WTC11 (cell line): ENCODE measurements around the gene NR2F1. TPM values are rescaled to one million over a fixed set of nuclear protein-coding genes. Genes with fewer than 3 reads are reported as not detected.

Experiments
- ATAC-seq: fragments of 200-7000 bp; cut with Tn5 transposase; 2 replicates; pipeline ENCODE4 v1.10.0; 2021; ENCODE audit warnings: mild to moderate bottlenecking, moderate library complexity
- CTCF ChIA-PET: fragments of 300-600 bp; sonication (Branson Sonifier 250); formaldehyde crosslinking; loops from one replicate; lab custom pipeline; 2021; ENCODE audit warnings: antibody characterized with exemption; lab: Charles Lee
- POLR2A ChIA-PET: fragments of 350-600 bp; sonication (Branson Sonifier 250); formaldehyde crosslinking; loops from one replicate; lab custom pipeline; 2021; ENCODE audit warnings: antibody characterized with exemption; lab: Charles Lee
- DNase-seq: peaks from one replicate; pipeline ENCODE4 v3.0.0; 2021; ENCODE audit warnings: low spot score
- H3K27ac Mint-ChIP-seq: 2 replicates; pipeline ENCODE4 v1.8.0; 2021; ENCODE audit warnings: mixed read lengths
- H3K27me3 Mint-ChIP-seq: 2 replicates; pipeline ENCODE4 v1.8.0; 2021; ENCODE audit warnings: low read depth, mild to moderate bottlenecking, moderate library complexity, mixed read lengths
- H3K36me3 Mint-ChIP-seq: 2 replicates; pipeline ENCODE4 v1.8.0; 2021; ENCODE audit warnings: mixed read lengths
- H3K4me1 Mint-ChIP-seq: 2 replicates; pipeline ENCODE4 v1.8.0; 2022; ENCODE audit warnings: mixed read lengths
- H3K4me3 Mint-ChIP-seq: 2 replicates; pipeline ENCODE4 v1.8.0; 2021; ENCODE audit warnings: mild to moderate bottlenecking, moderate library complexity, mixed read lengths
- H3K9me3 Mint-ChIP-seq: 2 replicates; pipeline ENCODE4 v1.8.0; 2021; ENCODE audit warnings: mixed read lengths
- ARID4B ChIP-seq: sonication (generic); formaldehyde crosslinking; IDR thresholded peaks from 2 replicates; pipeline ENCODE4 v1.8.0; 2023; ENCODE audit warnings: missing genetic modification reagents, mild to moderate bottlenecking, borderline replicate concordance
- CDX4 ChIP-seq: fragments of 250-450 bp; sonication (Bioruptor Pico); IDR thresholded peaks from 2 replicates; pipeline ENCODE4 v1.9.0; 2021; ENCODE audit warnings: moderate library complexity, mild to moderate bottlenecking, inconsistent platforms, borderline replicate concordance
- CTCF ChIP-seq: fragments of 200-600 bp; IDR thresholded peaks from 2 replicates; pipeline ENCODE4 v1.8.0; 2022; ENCODE audit warnings: antibody characterized with exemption
- E2F5 ChIP-seq: sonication (generic); formaldehyde crosslinking; IDR thresholded peaks from 2 replicates; pipeline ENCODE4 v1.8.1; 2022; ENCODE audit warnings: mild to moderate bottlenecking, moderate library complexity, missing genetic modification reagents
- ETV6 ChIP-seq: sonication (generic); formaldehyde crosslinking; IDR thresholded peaks from 2 replicates; pipeline ENCODE4 v1.8.1; 2022; ENCODE audit warnings: mild to moderate bottlenecking, missing genetic modification reagents
- FOXJ3 ChIP-seq: sonication (generic); formaldehyde crosslinking; IDR thresholded peaks from 2 replicates; pipeline ENCODE4 v1.9.0; 2021; ENCODE audit warnings: missing genetic modification reagents, mild to moderate bottlenecking, borderline replicate concordance
- GABPB1 ChIP-seq: sonication (generic); formaldehyde crosslinking; IDR thresholded peaks from 2 replicates; pipeline ENCODE4 v1.8.1; 2023; ENCODE audit warnings: mild to moderate bottlenecking, missing genetic modification reagents
- IRF2 ChIP-seq: sonication (generic); formaldehyde crosslinking; IDR thresholded peaks from 2 replicates; pipeline ENCODE4 v1.8.0; 2022; ENCODE audit warnings: low read depth, missing genetic modification reagents, borderline replicate concordance
- JUN ChIP-seq: sonication (generic); formaldehyde crosslinking; IDR thresholded peaks from 2 replicates; pipeline ENCODE4 v1.8.0; 2023; ENCODE audit warnings: mild to moderate bottlenecking, missing genetic modification reagents
- KAT7 ChIP-seq: sonication (generic); formaldehyde crosslinking; IDR thresholded peaks from 2 replicates; pipeline ENCODE4 v1.8.1; 2023; ENCODE audit warnings: missing genetic modification reagents, mild to moderate bottlenecking, borderline replicate concordance
- NFATC4 ChIP-seq: fragments of 250-450 bp; sonication (Bioruptor Pico); IDR thresholded peaks from 2 replicates; pipeline ENCODE4 v1.9.0; 2021; ENCODE audit warnings: mild to moderate bottlenecking
- NFYB ChIP-seq: sonication (generic); formaldehyde crosslinking; conservative IDR thresholded peaks from 2 replicates; pipeline ENCODE4 v1.8.0; 2022; ENCODE audit warnings: low read depth, missing genetic modification reagents
- NR1H2 ChIP-seq: sonication (generic); formaldehyde crosslinking; IDR thresholded peaks from 2 replicates; pipeline ENCODE4 v1.9.0; 2021; ENCODE audit warnings: mild to moderate bottlenecking, moderate library complexity, missing genetic modification reagents
- SMAD3 ChIP-seq: sonication (generic); formaldehyde crosslinking; IDR thresholded peaks from 2 replicates; pipeline ENCODE4 v1.8.0; 2022; ENCODE audit warnings: missing genetic modification reagents, mild to moderate bottlenecking, borderline replicate concordance
- SMAD4 ChIP-seq: sonication (generic); formaldehyde crosslinking; IDR thresholded peaks from 2 replicates; pipeline ENCODE4 v1.8.0; 2022; ENCODE audit warnings: mild to moderate bottlenecking, missing genetic modification reagents
- TEAD4 ChIP-seq: sonication (generic); formaldehyde crosslinking; IDR thresholded peaks from 2 replicates; pipeline ENCODE4 v1.8.0; 2022; ENCODE audit warnings: mild to moderate bottlenecking, missing genetic modification reagents
- ZBTB43 ChIP-seq: sonication (generic); formaldehyde crosslinking; IDR thresholded peaks from 2 replicates; pipeline ENCODE4 v1.8.1; 2023; ENCODE audit warnings: mild to moderate bottlenecking, missing genetic modification reagents
- ZNF121 ChIP-seq: sonication (generic); formaldehyde crosslinking; IDR thresholded peaks from 2 replicates; pipeline ENCODE4 v1.8.0; 2023; ENCODE audit warnings: missing genetic modification reagents
- ZNF219 ChIP-seq: sonication (generic); formaldehyde crosslinking; IDR thresholded peaks from 2 replicates; pipeline ENCODE4 v1.8.0; 2023; ENCODE audit warnings: missing genetic modification reagents, mild to moderate bottlenecking, borderline replicate concordance
- ZNF416 ChIP-seq: fragments of 250-450 bp; sonication (Bioruptor Pico); IDR thresholded peaks from 2 replicates; pipeline ENCODE4 v1.9.0; 2021; ENCODE audit warnings: mild to moderate bottlenecking, inconsistent platforms
- ZNF671 ChIP-seq: fragments of 250-450 bp; sonication (Bioruptor Pico); IDR thresholded peaks from 2 replicates; pipeline ENCODE4 v1.8.0; 2021; ENCODE audit warnings: mild to moderate bottlenecking
- ZSCAN18 ChIP-seq: fragments of 250-450 bp; sonication (Bioruptor Pico); IDR thresholded peaks from 2 replicates; pipeline ENCODE4 v2.1.2; 2022; ENCODE audit warnings: mild to moderate bottlenecking, moderate library complexity
- total RNA-seq: library from RNA; stranded (reverse); gene quantifications from 3 replicates; pipeline ENCODE4 v1.2.3, GENCODE V29; 2021

The NR2F1 gene
- total RNA-seq, 1 experiment from 2014 or later: 0.31 TPM

GRCh38 chr5:93594591-93595419 is 11.8 kb downstream of the NR2F1 start:
- ChIA-PET CTCF (interaction anchor here (1.1 to 5.6 kb wide), 4 partner anchors 8 to 206 kb away, joined by 3 to 39 read pairs (median 4); no protein-coding TSS in a partner anchor), POLR2A (no interaction called here)
- DNase-seq (peak; percentile 54), ATAC-seq (peak; percentile 20)
- TF ChIP-seq IRF2 (no peak), FOXJ3 (no peak), SMAD3 (no peak), ZBTB43 (CRISPR knock-in tag) (no peak), E2F5 (CRISPR knock-in tag) (no peak), JUN (CRISPR knock-in tag) (no peak), SMAD4 (CRISPR knock-in tag) (no peak), NFATC4 (CRISPR knock-in tag) (no peak), CDX4 (no peak), ZNF416 (CRISPR knock-in tag) (no peak), NR1H2 (CRISPR knock-in tag) (no peak), KAT7 (CRISPR knock-in tag) (no peak)
- Mint-ChIP-seq H3K27ac (no peak overlapping the region), H3K4me3 (peak overlapping the region; percentile 65), H3K36me3 (no peaks in the 10 kb centered on the region), H3K27me3 (no peaks in the 10 kb centered on the region), H3K4me1 (peaks cover 30% of the 10 kb centered on the region), H3K9me3 (no peaks in the 10 kb centered on the region)

- Mint-ChIP-seq H3K4me1 (peaks cover 30% of the 10 kb centered on the region), H3K9me3 (no peaks in the 10 kb centered on the region), H3K4me3 (peak overlapping the region; percentile 65), H3K27ac (no peak overlapping the region), H3K36me3 (no peaks in the 10 kb centered on the region), H3K27me3 (no peaks in the 10 kb centered on the region)
- ChIA-PET POLR2A (no interaction called here), CTCF (interaction anchor here (0.9 to 5.6 kb wide), 6 partner anchors 9 to 206 kb away, joined by 3 to 39 read pairs (median 4); partner anchors contain the start of gene NR2F1)
- DNase-seq: no peak
- ATAC-seq: 0 out of 2 replicates have a peak, but pooled peaks have one; percentile 1
- TF ChIP-seq ZSCAN18 (no peak), ETV6 (no peak), TEAD4 (CRISPR knock-in tag) (no peak), ZNF121 (no peak), ZNF219 (CRISPR knock-in tag) (no peak), SMAD3 (no peak), ZNF671 (CRISPR knock-in tag) (no peak), E2F5 (CRISPR knock-in tag) (no peak), CTCF (no peak), NFYB (CRISPR knock-in tag) (no peak), ARID4B (CRISPR knock-in tag) (no peak), GABPB1 (CRISPR knock-in tag) (no peak)
Observed at GRCh38 chr5:93595420-93596147, 12.6 kb downstream of the NR2F1 start.
